Measurements from ENCODE around the gene PPIP5K1.
"Not testable (repeated sequence)": the region's sequence is repeated elsewhere in the genome, so short reads cannot be mapped to it uniquely, and the experiment has no call there.

PPIP5K1 gene

DNA sequence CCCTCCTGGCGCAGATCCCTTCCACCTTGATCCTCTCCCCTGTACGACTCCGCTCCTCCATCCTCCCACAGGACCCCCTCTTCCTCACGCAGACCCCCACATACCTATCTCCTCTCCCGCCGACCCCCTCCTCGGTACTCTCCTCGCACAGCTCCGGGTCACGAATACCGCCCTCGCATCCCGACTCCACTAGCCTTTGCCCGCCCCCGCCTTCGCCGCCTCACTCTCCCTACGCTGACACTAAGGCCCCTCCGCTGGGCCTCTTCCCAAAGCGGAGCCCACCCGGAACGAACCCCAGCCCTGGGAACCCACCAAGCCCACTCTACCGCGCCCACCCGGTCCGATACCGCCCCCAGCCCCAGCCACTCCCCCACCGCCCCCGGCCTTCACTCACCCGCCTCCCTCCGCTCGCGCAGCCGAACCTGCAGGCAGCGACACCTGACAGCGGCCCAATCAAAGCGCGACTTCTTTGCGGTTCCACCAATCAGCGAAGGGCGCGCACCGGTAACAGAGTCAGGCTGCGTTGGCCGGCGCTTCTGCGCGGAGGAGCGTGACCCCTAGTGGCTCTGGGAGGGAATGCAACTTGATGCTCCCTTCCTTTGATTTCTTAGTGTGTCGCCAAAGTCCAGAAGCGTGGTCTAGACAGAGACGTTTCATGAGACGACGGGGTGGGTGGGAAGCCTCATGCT lies at the start of gene PPIP5K1:
Gene PPIP5K1 (minus strand): TSS at position 431 of the 689 bp plus-strand sequence. CDS start 5,704 bp downstream, outside the sequence.
- not testable (repeated sequence) for DNase-seq (ENCODE audit: low read depth)

- DNase-seq (ENCODE audit: low read depth): not testable (repeated sequence)
Measured at GRCh38 chr15:43638464-43639204, 48.6 kb upstream of the PPIP5K1 start.

DNA sequence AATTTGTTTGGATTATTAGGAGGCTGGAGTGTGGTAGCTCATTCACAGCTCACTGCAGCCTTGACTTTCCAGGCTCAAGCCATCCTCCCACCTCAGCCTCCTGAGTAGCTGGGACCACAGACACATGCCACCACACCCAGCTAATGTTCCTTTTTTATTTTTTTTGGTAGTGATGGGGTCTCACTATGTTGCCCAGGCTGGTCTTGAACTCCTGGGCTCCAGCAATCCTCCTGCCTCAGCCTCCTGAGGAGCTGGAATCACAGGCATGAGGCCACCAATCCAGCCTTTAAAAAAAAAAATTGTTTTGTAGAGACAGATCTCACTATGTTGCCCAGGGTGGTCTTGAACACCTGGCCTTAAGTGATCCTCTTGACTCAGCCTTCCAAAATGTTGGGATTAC lies 36.9 kb upstream of the PPIP5K1 start:
- not testable (repeated sequence) for DNase-seq (ENCODE audit: low read depth)

DNA sequence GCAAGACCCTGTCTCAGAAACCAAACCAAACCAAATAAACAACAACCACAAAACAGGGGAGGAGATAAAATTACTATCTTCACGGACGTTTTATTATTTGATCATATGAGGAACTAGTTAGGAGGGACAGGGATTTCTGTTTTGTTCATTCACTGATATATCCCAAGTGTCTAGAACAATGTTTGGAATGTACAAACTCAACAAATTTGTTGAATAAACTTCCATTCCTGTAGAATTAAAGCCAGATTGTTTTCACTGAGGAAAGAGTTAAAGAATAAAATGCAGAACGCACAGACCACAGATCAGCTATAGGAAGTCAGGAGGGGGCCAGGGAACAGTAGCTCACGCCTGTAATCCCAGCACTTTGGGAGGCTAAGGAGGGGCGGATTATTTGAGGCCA lies 35.1 kb upstream of the PPIP5K1 start:
- DNase-seq (ENCODE audit: low read depth): no peak

- DNase-seq (ENCODE audit: low read depth): not testable (repeated sequence)
Measured at GRCh38 chr15:43622068-43622799, 32.2 kb upstream of the PPIP5K1 start.

- not testable (repeated sequence) for DNase-seq (ENCODE audit: low read depth)
Measured at GRCh38 chr15:43618700-43619099, 28.7 kb upstream of the PPIP5K1 start, which contains the start of gene STRC. Gene STRC (minus strand): TSS chr15:43618800. CDS start chr15:43618722, 78 bp downstream.

- not testable (repeated sequence) for DNase-seq (ENCODE audit: low read depth)
Measured at GRCh38 chr15:43617750-43618149, 27.7 kb upstream of the PPIP5K1 start.

GRCh38 chr15:43602233-43602632 lies 12.2 kb upstream of the PPIP5K1 start:
- not testable (repeated sequence) for DNase-seq (ENCODE audit: low read depth)

DNA sequence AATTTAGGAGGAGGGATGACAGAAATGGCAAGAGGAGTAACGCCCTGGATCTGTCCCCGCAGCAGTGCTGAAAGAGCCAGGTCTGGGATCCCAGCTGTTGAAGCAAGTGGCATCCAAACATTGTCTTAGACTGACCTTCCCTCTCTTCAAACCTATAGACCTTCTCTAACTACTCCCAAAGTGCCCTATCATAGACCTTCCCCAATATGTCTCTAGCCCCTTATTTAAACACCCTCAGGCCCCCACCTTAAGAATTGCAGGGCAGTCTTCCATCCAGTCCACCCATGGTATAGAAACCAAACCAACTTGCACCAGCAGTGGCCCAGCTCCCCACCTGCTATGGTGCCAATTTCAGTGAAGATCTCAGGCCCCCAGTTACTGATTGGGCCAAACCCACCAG lies 10.2 kb upstream of the PPIP5K1 start:
- DNase-seq (ENCODE audit: low read depth): not testable (repeated sequence)

DNA sequence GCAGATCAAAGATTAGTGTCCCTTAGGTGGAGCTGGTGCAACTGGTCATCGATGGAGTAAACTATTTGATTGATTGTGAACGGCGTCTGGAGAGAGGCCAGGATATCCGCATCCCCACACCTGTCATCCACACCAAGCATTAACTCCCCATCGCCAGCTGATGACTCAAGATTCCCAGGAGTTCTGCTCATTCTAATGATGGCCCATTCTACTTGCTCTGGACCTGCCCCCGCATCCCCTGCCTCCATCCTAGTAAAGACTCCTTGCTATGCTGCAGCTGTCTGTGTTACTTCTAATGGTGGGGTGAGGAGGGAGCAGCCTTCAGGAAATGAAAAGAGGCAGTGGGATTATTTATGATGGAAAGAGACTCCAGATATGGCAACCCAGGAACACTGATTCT lies 9.1 kb upstream of the PPIP5K1 start:
- not testable (repeated sequence) for DNase-seq (ENCODE audit: low read depth)

DNA sequence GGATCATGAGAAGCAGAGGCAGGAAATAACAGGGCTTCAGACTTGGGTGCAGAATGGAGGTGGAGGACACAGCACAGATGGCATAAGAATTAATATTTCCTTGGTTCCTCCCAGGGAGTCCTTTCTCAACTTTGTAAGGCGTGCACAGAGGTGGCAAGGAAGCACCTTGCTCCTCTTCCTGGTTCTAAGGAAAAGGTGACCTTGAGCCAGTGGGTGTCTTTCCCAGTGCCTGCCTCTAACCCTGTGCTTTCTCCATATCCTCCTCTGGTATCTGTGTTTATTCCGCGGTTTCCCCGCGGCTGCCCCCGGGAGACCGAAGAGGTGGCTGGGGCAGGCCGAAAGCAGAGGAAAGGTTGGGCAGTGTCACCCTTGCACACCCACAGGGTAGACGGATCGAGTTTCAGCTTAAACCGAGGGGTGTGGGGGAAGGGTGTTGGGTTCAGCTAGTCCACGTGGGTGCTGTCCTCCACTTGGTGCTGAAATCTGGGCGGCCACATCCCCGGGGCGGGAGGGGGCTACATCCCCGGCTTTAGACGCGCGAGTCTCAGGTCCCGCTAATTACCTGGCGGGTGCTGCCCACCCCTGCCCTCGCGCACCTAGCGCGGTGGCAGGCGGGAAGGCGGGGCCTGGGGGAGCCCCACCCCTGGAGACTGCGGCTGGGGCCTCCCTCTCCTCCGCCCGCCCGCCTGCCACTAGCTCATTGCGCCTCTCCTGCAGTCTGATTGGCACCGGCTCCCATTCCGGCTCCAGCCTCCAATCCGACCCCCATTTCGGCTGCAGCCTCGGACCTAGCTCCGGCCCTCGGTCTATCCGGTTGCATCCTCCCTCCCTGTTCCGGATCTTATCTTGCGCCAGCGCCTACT lies 3.6 kb upstream of the PPIP5K1 start, which contains the start of gene CKMT1B:
Gene CKMT1B (plus strand): TSS at position 700 of the 863 bp plus-strand sequence. CDS start 192 bp downstream, outside the sequence.
- not testable (repeated sequence) for DNase-seq (ENCODE audit: low read depth)

- DNase-seq (ENCODE audit: low read depth): not testable (repeated sequence)
Measured at GRCh38 chr15:43592841-43593240, 2.8 kb upstream of the PPIP5K1 start.

GRCh38 chr15:43574607-43575006 lies 15.4 kb downstream of the PPIP5K1 start:
- not testable (repeated sequence) for DNase-seq (ENCODE audit: low read depth)

DNA sequence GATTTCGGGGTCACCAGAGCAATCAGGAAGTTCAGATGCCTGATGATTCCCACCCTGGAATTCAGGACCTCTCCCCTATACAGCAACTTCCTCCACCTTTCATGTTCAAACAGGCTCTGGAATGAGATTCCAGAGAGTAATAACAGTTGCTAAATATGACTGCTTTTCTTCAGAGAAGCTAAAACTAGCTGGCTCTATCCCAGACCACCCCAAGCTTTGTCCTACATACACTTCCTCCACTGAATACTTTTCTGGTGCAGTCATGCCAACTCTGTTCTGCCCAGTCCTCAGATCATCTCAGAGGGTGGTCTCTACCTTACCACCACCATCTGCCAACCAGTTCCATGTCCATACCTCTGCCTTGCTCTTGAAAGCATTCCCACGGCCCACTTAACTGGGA lies 23.4 kb downstream of the PPIP5K1 start:
- not testable (repeated sequence) for DNase-seq (ENCODE audit: low read depth)

GRCh38 chr15:43563793-43564192 lies 26.2 kb downstream of the PPIP5K1 start:
- not testable (repeated sequence) for DNase-seq (ENCODE audit: low read depth)

GRCh38 chr15:43562753-43563152 lies 27.3 kb downstream of the PPIP5K1 start:
- not testable (repeated sequence) for DNase-seq (ENCODE audit: low read depth)

DNA sequence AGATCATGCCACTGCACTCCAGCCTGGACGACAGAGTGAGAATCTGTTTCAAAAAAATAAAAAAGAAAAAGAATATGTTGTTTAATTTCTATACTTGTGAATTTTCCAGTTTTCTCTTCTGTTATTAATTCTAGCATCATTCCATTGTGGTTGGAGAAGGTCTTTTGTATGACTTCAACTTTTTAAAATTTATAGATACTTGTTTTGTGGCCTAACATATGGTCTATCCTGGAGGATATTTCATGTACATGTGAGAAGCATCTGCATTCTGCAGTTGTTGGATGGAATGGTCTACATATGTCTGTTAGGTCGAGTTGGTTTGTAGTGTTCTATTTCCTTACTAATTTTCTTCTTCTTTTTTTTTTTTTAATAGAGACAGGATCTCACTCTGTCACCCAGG lies 37.0 kb downstream of the PPIP5K1 start:
- DNase-seq (ENCODE audit: low read depth): no peak

- DNase-seq (ENCODE audit: low read depth): no peak
Measured at GRCh38 chr15:43552256-43552655, 37.8 kb downstream of the PPIP5K1 start.

DNA sequence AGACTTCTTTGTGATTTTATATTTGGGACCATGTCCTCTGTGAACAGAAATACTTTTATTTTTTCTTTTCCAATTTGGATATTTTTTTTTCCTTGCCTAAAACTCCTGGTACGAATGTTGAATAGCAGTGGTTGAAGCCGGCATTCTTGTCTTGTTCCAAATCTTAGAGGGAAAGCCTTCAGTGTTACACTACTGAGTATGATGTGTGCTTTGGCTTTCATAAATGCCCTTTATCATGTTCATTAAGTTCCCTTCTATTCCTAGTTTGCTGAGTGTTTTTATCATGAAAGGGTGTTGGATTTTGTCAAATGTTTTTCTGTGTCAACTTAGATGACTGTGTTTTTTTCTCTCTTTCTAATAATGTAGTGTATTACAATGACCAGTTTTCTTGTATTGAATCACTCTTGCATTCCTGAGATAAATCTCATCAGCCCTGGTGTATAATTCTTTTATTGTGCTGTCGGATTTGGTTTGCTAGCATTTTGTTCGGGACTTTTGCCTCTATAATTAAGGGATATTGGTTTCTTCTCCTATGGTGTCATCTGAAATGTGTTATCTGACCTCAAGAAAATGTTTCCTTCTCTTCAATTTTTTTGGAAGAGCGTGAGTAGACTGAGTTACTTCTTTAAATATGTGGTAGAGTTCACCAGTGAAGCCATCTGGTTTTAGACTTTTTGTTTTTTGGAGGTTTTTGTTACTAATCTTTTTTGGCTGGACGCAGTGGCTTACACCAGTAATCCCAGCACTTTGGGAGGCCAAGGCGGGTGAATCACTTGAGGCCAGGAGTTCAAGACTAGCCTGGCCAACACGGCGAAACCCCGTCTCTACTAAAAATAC lies 39.3 kb downstream of the PPIP5K1 start:
- no peak for DNase-seq (ENCODE audit: low read depth)

- no peak for DNase-seq (ENCODE audit: low read depth)
Measured at GRCh38 chr15:43547539-43547938, 42.5 kb downstream of the PPIP5K1 start.
